HG02981 (cell line): ENCODE data around the gene PGGHG.

ENCODE experiments used
- ATAC-seq: cut with Tn5 transposase; IDR thresholded peaks from one replicate; pipeline ENCODE4 v1.9.1; 2021; ENCODE audit warnings: mild to moderate bottlenecking, moderate library complexity; ENCODE audit not compliant: unreplicated experiment

Gene PGGHG

DNA sequence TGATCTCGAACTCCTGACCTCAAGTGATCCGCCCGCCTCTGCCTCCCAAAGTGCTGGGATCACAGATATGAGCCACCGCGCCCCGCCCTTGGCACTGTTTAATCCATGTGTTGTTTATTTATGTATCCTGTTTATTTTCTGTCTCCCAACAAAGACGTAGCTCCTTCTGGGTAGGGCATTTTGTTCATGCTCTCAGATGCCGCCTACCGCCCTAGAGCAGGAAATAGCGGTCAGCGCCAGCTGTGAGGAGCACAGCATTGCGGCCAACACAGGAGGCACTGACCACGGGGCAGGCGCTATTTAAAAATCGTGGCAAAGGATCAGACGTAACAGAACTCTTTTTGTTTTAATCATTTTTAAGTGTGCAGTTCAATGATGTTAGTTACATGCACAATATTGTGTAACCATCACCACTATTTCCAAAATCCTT is 20.2 kb upstream of the PGGHG start:
- ATAC-seq, result peak; percentile 45

DNA sequence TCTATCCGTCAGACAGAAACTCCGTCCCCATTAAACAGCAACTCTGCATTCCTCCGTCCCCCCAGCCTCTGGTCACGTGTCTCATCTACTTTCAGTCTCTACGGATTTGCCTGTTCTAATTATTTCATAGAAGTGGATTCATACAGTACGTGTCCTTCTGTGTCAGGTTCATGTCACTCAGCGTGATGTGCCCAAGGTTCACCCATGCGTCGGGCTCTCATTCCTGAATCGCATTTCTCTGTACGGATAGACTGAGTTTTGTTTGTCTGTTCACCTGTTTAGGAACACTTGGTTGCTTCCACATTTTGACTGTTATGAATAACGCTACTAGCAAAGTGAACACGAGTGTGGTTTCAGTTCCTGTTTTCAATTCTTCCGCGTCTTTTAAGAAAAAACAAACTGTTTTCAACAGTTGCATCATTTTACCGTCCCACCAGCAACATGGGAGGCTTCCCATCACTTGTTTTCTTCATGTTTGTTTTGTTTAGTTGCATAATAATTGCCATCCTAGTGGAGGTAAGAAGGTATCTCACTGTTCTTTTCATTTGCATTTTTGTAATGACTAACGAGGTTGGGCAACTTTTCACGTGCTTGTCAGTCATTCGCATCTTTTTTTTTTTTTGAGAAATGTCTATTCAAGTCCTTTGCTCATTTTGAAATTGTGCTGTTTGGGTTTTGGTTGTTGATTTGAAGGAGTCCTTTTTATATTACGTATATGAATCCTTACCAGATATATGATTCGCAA is 19.6 kb upstream of the PGGHG start:
- ATAC-seq, result peak; percentile 64

GRCh38 chr11:270451-271318 is 18.2 kb upstream of the PGGHG start:
- ATAC-seq, result no peak

GRCh38 chr11:271319-271715 is 17.6 kb upstream of the PGGHG start:
- no peak for ATAC-seq

GRCh38 chr11:272195-272930 is 16.6 kb upstream of the PGGHG start:
- ATAC-seq, result no peak

DNA sequence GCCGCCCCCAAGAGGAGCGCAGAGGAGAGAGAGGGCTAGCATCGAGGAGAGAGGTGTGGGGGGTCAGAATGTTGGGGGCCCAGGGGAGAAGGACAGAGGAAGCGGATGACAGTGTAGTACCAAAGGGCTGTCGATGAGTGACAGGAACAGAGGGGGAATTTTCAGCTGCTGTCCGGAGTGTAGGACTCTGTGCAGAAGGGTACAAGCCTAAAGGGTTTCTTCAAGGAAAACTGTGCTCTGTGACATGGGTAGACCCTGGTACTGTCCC is 16.1 kb upstream of the PGGHG start:
- no peak for ATAC-seq

- no peak for ATAC-seq
Measured at GRCh38 chr11:276219-276618, 12.7 kb upstream of the PGGHG start.

DNA sequence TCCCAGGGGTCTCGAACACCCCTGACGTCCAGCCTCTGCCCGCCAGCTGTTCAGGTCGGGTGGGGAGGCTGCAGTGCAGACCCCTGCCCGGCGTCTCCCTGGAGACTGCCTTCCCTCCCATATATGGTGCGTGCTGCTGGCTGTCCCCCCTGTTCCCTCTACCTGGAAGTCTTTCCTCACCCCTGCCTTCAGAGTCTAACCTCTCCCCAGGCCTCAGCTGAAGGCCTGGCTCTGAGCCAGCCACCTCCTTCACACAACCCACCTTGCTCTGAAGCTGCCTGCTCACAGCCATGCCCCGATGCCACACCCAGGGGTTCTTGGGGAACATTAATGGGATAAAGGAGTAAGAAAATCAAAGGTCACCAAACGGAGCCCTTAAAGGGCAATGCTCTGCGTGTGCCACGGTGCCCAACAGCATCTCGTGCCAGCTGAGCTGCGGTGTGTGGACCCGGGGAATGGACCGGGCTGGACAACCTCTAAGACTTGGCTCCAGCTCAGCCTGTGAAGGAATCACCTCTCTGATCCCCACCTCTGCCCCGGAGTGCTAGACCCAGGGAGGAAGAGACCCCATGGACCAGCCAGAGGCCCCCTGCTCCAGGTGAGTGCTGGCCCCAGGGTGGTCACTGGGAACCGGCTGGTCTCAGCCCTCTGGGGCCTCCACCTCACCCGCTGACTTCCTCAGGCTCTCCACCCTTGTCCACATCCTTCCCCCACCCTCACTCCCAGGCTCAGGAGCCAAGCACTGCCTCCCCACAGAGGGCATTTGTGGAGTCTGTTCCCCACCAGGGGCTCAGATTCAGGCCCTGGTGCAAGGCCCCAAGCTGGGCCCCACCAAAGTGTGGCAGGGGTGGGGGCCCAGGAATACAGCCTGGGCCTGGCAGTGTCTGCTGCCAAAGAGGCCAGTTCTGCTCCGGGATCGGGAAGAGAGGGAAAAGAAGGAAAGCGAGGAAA is 10.7 kb upstream of the PGGHG start, which contains the start of gene NLRP6:
NLRP6 (plus strand) TSS at position 407 of the 951 bp plus-strand sequence; CDS start at position 570, 163 bp downstream.
- ATAC-seq, result no peak

GRCh38 chr11:279040-279965 is 9.6 kb upstream of the PGGHG start:
- ATAC-seq, result no peak

GRCh38 chr11:279966-280705 is 8.8 kb upstream of the PGGHG start:
- no peak for ATAC-seq

GRCh38 chr11:280706-281485 is 8.0 kb upstream of the PGGHG start:
- no peak for ATAC-seq

DNA sequence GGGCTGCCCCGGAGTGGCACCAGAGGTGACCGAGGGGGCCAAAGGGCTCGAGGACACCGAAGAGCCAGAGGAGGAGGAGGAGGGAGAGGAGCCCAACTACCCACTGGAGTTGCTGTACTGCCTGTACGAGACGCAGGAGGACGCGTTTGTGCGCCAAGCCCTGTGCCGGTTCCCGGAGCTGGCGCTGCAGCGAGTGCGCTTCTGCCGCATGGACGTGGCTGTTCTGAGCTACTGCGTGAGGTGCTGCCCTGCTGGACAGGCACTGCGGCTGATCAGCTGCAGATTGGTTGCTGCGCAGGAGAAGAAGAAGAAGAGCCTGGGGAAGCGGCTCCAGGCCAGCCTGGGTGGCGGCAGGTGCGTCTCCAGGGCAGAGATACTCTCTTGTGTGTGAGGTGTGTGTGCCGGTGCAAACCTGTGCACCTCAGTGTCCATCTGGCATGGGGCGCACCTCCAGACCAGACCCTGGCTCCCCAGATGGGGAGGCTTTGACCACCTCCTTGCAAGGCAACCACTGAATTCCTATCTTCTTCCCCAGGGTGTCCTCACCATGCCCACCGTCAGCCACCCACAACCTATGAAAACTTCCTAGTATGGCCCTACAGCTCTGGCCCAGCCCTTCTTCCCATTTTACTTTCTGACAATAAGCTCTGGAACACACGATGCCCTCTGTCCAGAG is 7.3 kb upstream of the PGGHG start:
- no peak for ATAC-seq

GRCh38 chr11:282171-282570 is 6.8 kb upstream of the PGGHG start:
- no peak for ATAC-seq

- ATAC-seq, result no peak
Measured at GRCh38 chr11:282630-283360, 6.1 kb upstream of the PGGHG start.

DNA sequence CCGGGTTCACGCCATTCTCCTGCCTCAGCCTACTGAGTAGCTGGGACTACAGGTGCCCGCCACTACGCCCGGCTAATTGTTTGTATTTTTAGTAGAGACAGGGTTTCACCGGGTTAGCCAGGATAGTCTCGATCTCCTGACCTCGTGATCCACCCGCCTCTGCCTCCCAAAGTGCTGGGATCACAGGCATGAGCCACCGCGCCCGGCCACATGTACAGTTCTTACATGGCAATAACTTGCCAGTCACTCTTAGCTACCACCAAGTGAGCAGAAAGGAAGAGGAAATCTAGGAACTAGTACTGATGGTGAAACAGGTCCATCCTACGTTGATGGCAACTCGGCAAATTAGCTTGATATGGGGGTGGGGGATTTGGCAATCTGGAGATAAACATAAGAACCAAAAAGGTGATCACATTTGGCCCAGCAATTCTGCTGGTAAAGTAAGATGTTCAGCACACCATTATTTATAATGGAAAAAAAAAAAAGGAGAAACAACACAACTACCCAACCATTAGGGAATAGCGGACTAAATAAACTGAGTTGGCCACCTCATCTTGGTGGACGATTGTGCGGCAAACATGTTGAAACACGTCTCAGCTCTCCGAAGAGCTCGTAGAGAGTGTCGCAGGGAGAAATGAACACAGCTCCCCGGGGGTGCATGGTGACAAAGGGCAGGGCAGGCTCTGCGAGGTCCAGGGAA is 5.4 kb upstream of the PGGHG start:
- no peak for ATAC-seq
